Suppressor macrophage treated with lipopolysaccharide for 1 hour (primary cell): Measurements from ENCODE around the gene ATXN2L.
"Not testable (repeated sequence)": the region's sequence is repeated elsewhere in the genome, so short reads cannot be mapped to it uniquely, and the experiment has no call there.

Source experiments
- DNase-seq, 3 donors: peaks; one replicate each; pipeline ENCODE4 v3.0.0-alpha.2; 2020 to 2022

The ATXN2L gene

GRCh38 chr16:28836761-28837064, 13.9 kb downstream of the ATXN2L start:
- DNase-seq = no peak

DNA sequence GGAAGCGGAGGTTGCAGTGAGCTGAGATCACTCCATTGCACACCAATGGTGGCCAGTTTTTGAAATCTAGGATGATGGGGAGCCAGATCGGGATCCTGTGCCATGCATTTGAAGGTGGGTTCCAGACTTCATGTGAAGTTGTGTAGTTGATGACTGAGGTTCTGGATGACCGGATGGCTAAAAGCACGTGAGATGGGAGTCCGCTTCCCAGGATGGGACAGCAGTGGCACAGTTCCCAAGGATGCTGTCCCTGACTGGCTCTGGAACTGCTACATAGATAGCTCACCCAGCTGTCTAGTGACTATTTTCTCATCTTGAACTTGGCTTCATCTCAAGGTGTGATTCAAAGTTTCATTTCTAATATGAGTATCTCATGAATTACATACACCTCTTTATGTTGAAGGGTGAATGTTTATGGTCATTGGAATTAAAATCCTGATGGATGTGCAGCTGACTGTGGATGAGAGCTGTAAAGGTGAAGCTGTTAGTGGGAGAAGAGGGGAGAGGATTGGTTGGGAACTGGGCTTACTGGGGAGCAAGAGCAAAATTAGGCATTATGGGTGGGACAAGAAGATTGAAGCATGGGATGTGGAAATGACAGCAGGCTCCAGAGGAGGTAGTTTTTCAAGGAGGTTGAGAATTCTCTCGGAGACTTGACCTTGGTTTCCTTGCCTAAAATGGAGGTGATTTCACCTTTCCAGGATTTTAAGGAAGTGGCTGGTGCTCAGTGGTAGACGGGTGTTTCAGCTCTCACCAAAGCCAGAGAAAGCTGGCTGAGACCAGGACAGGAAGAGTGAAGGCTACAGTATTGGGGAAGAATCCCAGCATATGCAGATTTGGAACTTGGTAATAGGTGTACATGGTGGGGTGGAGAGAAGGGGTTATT, 15.1 kb downstream of the ATXN2L start:
- DNase-seq = no peak

GRCh38 chr16:28838558-28838918, 15.7 kb downstream of the ATXN2L start:
- DNase-seq = no peak

GRCh38 chr16:28839004-28839639, 16.3 kb downstream of the ATXN2L start:
- no peak for DNase-seq

GRCh38 chr16:28839899-28840298, 17.1 kb downstream of the ATXN2L start:
- peak in 2 of 3 donors; percentile 13 to 20 for DNase-seq

GRCh38 chr16:28842696-28843095, 19.9 kb downstream of the ATXN2L start:
- DNase-seq = no peak

GRCh38 chr16:28843766-28844165, 21.0 kb downstream of the ATXN2L start:
- no peak for DNase-seq

DNA sequence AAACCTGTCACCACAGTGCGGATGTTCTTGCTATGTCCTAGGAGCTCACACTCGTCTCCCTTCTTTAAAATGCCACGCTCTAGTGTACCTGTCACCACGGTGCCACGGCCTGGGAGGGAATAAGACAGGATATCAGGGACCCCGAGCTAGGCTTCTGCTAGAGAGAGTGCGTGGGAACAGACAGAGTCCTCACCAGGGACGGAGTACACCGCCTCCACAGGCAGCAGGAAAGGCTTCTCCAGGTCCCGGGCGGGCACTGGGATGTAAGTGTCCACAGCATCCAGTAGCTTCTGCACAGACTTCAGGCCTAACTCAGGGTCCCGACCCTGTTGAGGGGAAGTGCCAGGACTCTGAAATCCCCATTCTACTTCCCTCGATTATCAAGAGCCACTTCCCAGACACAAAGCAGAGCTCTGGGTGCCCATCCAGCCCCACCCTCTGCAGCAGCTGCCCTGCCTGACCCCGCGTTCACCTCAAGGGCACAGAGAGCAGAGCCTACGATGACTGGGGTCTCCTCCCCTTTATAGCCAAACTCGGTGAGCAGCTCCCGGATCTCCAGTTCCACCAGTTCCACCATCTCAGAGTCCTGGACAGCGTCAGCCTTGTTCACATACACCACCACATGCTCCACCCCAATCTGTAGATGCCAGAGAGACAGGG, 21.6 kb downstream of the ATXN2L start:
- no peak for DNase-seq

DNA sequence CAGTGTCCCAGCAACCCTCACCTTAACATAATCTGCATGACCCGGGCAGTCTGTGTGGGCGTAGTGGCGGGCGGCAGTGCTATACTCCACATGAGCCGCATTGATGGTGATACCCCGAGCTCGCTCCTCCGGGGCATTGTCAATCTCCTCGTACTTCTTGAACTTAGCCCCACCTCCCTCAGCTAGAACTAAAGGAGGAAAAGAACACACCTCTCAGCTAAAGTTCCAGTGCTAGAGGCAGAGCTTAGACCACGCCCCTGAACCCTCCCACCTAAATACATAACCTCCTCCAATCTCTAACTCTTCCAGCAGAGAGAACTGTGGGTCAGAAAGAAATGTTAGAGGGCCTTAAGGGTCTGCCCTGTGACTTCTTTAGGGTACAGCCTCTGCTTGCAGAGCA, 22.5 kb downstream of the ATXN2L start:
- peak; percentile 27 to 46 (median 28) for DNase-seq

DNA sequence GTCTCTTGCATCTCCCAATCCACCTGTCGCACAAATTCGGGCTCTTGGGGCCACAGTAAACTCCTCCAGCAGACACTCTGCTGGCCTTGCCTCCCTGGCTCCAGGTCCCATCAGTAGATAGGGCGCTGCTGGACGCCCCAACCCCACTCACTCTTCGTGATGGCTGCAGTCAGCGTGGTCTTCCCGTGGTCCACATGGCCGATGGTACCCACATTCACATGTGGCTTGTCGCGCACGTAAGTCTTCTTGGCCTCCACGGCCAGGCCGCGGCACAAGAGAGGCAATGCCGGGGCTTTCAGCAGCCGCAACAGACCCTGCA, 22.9 kb downstream of the ATXN2L start:
- DNase-seq = peak in 1 of 3 donors; percentile 19

DNA sequence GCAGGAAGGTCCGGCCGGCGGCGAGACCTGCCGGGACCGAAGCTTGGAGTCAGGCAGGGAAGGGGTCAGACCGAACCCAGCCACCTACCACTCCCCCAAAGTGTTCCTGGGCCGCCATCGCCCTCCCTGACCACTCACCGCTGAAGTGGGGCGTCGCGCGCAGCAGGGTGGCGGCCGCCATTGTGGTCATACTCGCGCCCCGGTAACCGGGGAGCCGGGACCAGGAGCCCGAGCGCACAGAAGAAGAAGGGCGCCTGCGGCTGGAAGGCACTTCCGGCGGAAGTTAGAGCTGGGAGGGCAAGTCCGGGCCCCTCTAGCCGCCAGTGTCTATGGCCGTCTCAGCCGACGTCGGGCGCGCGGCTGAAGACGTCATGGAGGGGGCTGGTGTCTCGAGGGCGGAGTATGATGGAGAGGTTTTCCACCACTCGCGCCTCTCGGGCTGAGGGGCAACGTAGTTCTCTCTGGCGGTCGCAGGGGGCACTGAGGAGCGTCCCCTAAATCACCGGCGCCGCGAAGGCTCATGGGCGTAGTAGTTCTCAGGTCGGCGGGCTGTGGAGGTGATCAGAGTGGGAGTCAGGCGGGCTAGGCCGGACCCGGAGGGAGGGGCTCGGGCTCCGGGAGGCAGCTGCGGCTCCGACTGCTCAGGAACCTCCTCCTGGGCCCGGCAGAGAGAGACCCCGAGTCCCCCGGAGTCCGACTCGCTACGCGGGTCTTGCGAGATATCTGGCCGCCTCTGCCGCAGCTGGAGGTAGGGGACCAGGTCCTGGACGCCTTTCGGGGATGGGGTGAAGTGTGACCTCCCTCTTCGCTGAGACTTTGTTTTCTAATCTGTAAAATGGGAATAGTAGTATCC, 23.5 kb downstream of the ATXN2L start, which contains the start of gene TUFM:
Gene TUFM, minus strand, starts transcription at position 269 of the 853 bp plus-strand sequence. Its CDS starts 79 bp downstream, at position 190.
- peak; percentile 99 for DNase-seq

DNA sequence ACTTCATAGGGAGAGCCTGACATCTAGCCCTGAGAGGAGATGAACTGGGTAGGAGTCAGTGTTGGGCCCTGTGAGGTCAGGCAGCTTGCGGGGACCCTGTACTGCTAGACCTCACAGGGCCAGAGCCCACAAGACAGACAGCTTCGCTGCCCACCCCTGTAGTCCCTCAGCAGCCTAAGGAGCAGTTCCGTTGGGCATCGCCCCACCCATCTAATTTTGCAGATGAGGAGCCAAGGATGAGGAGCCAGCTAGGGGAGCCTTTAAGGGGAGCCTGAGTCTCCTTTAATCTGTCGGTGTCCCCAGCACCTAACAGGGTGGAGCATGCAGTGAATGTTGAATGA, 24.1 kb downstream of the ATXN2L start:
- peak in 1 of 3 donors; percentile 10 for DNase-seq

GRCh38 chr16:28858421-28858820, 35.6 kb downstream of the ATXN2L start:
- no peak for DNase-seq

DNA sequence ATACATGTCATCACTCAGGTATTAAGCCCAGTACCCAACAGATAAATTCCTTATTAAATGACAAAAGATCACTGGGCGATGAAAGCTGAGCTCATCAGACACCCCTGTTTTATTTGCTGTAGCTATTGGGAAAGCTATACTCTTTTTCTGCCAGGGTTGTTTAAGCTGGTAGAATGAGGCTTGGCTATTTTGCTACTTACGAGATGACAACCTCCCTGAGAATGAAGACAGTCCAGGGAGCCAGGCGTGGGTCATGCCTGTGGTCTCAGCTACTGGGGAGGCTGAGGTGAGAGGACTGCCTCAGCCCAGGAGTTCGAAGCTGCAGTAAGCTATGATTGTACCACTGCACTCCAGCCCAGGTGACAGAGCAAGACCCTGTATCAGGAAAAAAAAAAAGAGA, 36.5 kb downstream of the ATXN2L start:
- DNase-seq = no peak

- DNase-seq = peak in 2 of 3 donors; percentile 7 to 16
Observed at GRCh38 chr16:28863929-28864793, 41.4 kb downstream of the ATXN2L start.

DNA sequence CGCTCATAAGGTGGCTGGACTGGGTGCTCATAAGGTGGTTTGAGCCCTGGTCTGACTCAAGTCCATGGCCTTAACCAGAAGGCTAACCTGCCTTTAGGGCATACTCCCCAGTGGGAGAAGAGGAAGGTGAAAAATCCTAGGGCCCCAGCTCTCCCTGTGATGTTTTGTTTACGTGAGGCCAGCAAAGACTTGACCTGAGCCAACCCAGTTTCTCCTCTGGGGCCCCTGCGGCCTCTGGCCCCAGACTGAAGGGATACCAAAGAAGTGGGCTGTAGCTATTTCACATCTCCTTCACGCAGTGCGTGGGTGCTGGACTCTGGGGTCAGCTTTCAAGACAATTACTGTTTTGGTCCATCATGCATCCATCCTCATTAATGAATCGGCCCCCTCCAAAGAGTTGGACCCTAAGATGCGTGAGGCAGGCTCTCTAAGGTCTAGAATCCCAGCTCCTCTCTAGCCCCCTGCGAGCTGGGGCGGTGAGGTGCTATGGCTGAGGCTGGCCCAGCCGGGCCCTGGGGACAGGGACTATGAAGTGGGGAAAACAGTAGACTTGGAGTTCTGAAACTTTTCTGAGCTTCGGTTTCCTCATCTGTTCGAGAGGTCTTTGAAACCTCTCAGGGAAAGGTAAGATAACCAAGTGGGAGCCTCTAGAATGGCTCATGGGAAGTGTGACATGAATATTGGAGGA, 42.3 kb downstream of the ATXN2L start:
- no peak for DNase-seq

- DNase-seq = no peak
Observed at GRCh38 chr16:28865722-28866453, 43.1 kb downstream of the ATXN2L start.

- no peak for DNase-seq
Observed at GRCh38 chr16:28866454-28866804, 43.6 kb downstream of the ATXN2L start.

DNA sequence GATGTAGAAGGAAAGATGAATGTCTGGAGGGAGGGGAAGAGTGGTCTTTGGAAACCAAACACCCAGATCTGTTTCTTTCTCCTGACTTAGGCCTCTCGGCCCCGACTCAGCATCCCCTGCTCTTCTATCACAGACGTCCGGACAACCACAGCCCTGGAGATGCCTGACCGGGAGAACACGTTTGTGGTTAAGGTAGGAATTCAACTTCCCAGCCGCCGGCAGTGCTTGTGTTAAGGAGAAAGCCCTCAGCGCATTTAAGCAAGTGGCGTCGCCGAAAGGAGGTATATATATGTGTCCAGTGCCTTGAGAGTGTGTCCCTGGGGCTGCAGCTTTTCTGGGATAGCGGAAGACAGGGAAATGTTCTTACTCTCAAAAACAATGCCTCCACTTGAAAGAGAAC, 44.4 kb downstream of the ATXN2L start:
- DNase-seq = no peak

- DNase-seq = not testable (repeated sequence)
Observed at GRCh38 chr16:28867646-28868045, 44.8 kb downstream of the ATXN2L start.

DNA sequence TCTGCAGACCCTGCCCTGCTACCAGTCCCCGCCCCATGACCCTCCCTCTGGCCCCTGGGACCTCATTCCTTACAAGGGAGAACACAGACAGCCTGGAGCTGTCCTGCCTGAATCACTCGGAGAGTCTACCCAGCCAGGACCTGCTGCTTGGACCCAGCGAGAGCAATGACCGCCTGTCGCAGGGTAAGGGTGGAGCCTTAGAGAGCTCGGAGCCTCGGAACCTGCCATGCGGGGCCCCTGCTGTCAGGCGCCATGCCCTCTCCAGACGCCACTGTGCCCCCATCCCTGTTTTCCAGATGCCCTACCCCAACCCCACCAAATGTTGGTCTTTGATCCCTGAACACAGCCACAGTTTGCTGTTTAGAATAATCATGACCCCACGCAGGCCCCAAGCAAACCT, 46.4 kb downstream of the ATXN2L start:
- DNase-seq = no peak
